Body of pancreas (tissue), 4 donors: Measurements from ENCODE around the gene CCDC106. TPM values are rescaled to one million over a fixed set of nuclear protein-coding genes. Genes with fewer than 3 reads are reported as not detected.

Source experiments
- ATAC-seq: fragments of 150-250 bp; one replicate; pipeline ENCODE4 v1.9.1; 2016
- DNase-seq, 4 donors: peaks; one replicate each; pipeline ENCODE4 v3.0.0-alpha.2; 2019
- H3K27ac ChIP-seq, 4 donors: fragments of 200-600 bp; sonication (generic); 1 replicate in 3 of 4; 2 replicates in 1 of 4; pipeline versions ENCODE4 v1.5.1 to v1.6.1; 2016 to 2019; ENCODE audit warnings: mild to moderate bottlenecking in 1 of 4, mixed read lengths in 1 of 4, moderate library complexity in 1 of 4
- H3K27me3 ChIP-seq, 2 donors: fragments of 200-600 bp; sonication (generic); one replicate each; pipeline ENCODE4 v1.6.0; 2016; ENCODE audit warnings: mild to moderate bottlenecking in 1 of 2
- H3K36me3 ChIP-seq, 2 donors: fragments of 200-600 bp; sonication (generic); replicated peaks in 1 of 2; 2 replicates each; pipeline ENCODE4 v1.5.1; 2016; ENCODE audit warnings: low read depth in 2 of 2; ENCODE audit not compliant: insufficient read depth in 1 of 2
- H3K4me1 ChIP-seq: fragments of 200-600 bp; sonication (generic); one replicate; pipeline ENCODE4 v1.6.0; 2016
- H3K4me3 ChIP-seq, 2 donors: fragments of 200-600 bp; sonication (generic); 1 replicate in 1 of 2; 2 replicates in 1 of 2; pipeline ENCODE4 v1.5.1; 2016 to 2019
- H3K9me3 ChIP-seq, 3 donors: fragments of 200-600 bp; sonication (generic); 1 replicate in 2 of 3; 2 replicates in 1 of 3; pipeline ENCODE4 v1.5.1; 2016
- CTCF ChIP-seq, 7 experiments: fragments of 450-650 bp in 4 of 7; fragments of 200-600 bp in 3 of 7; sonication (generic) in 3 of 7; IDR thresholded peaks; one replicate each; pipeline ENCODE4 v1.5.1; 2016 to 2019; ENCODE audit warnings: antibody characterized with exemption in 7 of 7
- POLR2A ChIP-seq, 3 donors: fragments of 450-650 bp; IDR thresholded peaks; one replicate each; pipeline ENCODE4 v1.6.1; 2016; ENCODE audit warnings: antibody characterized with exemption in 3 of 3, mild to moderate bottlenecking in 2 of 3
- WGBS, 2 donors: methylation state at CpG; one replicate each; pipeline ENCODE4 v1.1.5; 2017; 5-methylcytosine and 5-hydroxymethylcytosine counted together
- intact Hi-C: fragments of 100-400 bp; cut with DNase I; formaldehyde crosslinking; loops from one replicate; pipeline ENCODE4 v1.15.1; 2023
- total RNA-seq, 2 donors: library from RNA; depleted of rRNA; stranded (reverse); fragments of >200 nt; gene quantifications; one replicate each; pipeline ENCODE4 v1.1.0, GENCODE V29; 2016

Gene CCDC106
- total RNA-seq, 2 donors from 2014 or later: 5.9 to 15.0 TPM

- WGBS, 2 donors: 57% methylated on average over 10 to 11 of the region's 11 CpGs
- intact Hi-C loops: no loop called here
- peak in 3 of 4 donors; percentile 39 to 71 (median 59) for DNase-seq
- H3K36me3 ChIP-seq: peaks cover 19 to 54% of the 10 kb centered on the region in 2 donors
- peak; percentile 27 for ATAC-seq
- peak overlapping the region in 2 of 4 donors; percentile 18 to 26 for H3K27ac ChIP-seq
- no peaks in the 10 kb centered on the region for H3K27me3 ChIP-seq
- H3K9me3 ChIP-seq: no peaks in the 10 kb centered on the region
- no peak overlapping the region for H3K4me3 ChIP-seq
- no peak for TF ChIP-seq POLR2A (IDR thresholded peaks at IDR 0.05)
- no peak for TF ChIP-seq CTCF (IDR thresholded peaks at IDR 0.05)
- H3K4me1 ChIP-seq: peaks cover 11% of the 10 kb centered on the region
These were observed 19.9 kb downstream of the CCDC106 start for GRCh38 chr19:55667958-55668357.

- Histone ChIP-seq H3K4me1 (peaks cover 15% of the 10 kb centered on the region), H3K36me3 (peaks cover 19 to 45% of the 10 kb centered on the region in 2 donors), H3K9me3 (no peaks in the 10 kb centered on the region), H3K27me3 (no peaks in the 10 kb centered on the region), H3K4me3 (no peak overlapping the region), H3K27ac (no peak overlapping the region)
- WGBS, 2 donors: 87 to 88% methylated on average over 26 to 30 of the region's 30 CpGs
- intact Hi-C loops: no loop called here
- TF ChIP-seq POLR2A (IDR thresholded peaks at IDR 0.05): no peak
- TF ChIP-seq CTCF (IDR thresholded peaks at IDR 0.05): no peak
- ATAC-seq (no peak), DNase-seq (no peak)
These were observed 20.8 kb downstream of the CCDC106 start for GRCh38 chr19:55668603-55669348.

GRCh38 chr19:55669418-55670279, 21.6 kb downstream of the CCDC106 start:
- Histone ChIP-seq H3K9me3 (no peaks in the 10 kb centered on the region), H3K4me3 (no peak overlapping the region), H3K27me3 (no peaks in the 10 kb centered on the region), H3K27ac (no peak overlapping the region), H3K36me3 (peaks cover 19 to 39% of the 10 kb centered on the region in 2 donors), H3K4me1 (peaks cover 20% of the 10 kb centered on the region)
- intact Hi-C loops: loop anchor here (10.0 kb wide), 1 partner anchor 1215 kb away; no protein-coding TSS in a partner anchor
- 84 to 92% methylated on average over 38 to 43 of the region's 43 CpGs for WGBS, 2 donors
- DNase-seq (no peak), ATAC-seq (no peak)
- TF ChIP-seq CTCF (IDR thresholded peaks at IDR 0.05) (no peak), POLR2A (IDR thresholded peaks at IDR 0.05) (no peak)

- ATAC-seq (no peak), DNase-seq (peak in 1 of 4 donors; percentile 51)
- no peak overlapping the region for H3K27ac ChIP-seq
- no peaks in the 10 kb centered on the region for H3K9me3 ChIP-seq
- no peak overlapping the region for H3K4me3 ChIP-seq
- TF ChIP-seq CTCF (IDR thresholded peaks at IDR 0.05) (no peak), POLR2A (IDR thresholded peaks at IDR 0.05) (no peak)
- intact Hi-C loops: loop anchor here (10.0 kb wide), 1 partner anchor 1216 kb away; no protein-coding TSS in a partner anchor
- peaks cover 21% of the 10 kb centered on the region for H3K4me1 ChIP-seq
- no peaks in the 10 kb centered on the region for H3K27me3 ChIP-seq
- WGBS, 2 donors: 65 to 75% methylated on average over 23 of the region's 23 CpGs
- peaks cover 19 to 34% of the 10 kb centered on the region in 2 donors for H3K36me3 ChIP-seq
These were observed 22.5 kb downstream of the CCDC106 start for GRCh38 chr19:55670280-55671053.
